CD14-positive monocyte (primary cell): Measurements from ENCODE around the gene NEBL. TPM values are rescaled to one million over a fixed set of nuclear protein-coding genes. Genes with fewer than 3 reads are reported as not detected.

Experiments
- DNase-seq, 3 donors: peaks; one replicate each; pipeline ENCODE4 v3.0.0-alpha.2; 2011 to 2022
- H2AFZ ChIP-seq: 2 replicates; pipeline ENCODE4 v1.6.0; 2012; ENCODE audit warnings: mild to moderate bottlenecking, low read depth, low read length, inconsistent platforms; ENCODE audit not compliant: insufficient read depth, poor library complexity, severe bottlenecking
- H3K27ac ChIP-seq, 2 donors: 1 replicate in 1 of 2; 2 replicates in 1 of 2; pipeline ENCODE4 v1.5.1; 2012 to 2013; ENCODE audit warnings: low read length in 2 of 2, control low read depth in 1 of 2, inconsistent platforms in 1 of 2, low read depth in 1 of 2, mild to moderate bottlenecking in 1 of 2
- H3K27me3 ChIP-seq, 2 donors: one replicate each; pipeline versions ENCODE4 v1.6.0 to v1.6.1; 2011 to 2013; ENCODE audit warnings: low read length in 2 of 2; ENCODE audit not compliant: control insufficient read depth in 2 of 2, insufficient read depth in 2 of 2
- H3K36me3 ChIP-seq, 2 donors: replicated peaks in 1 of 2; 1 replicate in 1 of 2; 2 replicates in 1 of 2; pipeline versions ENCODE4 v1.5.1 to v1.6.1; 2012 to 2013; ENCODE audit warnings: low read length in 2 of 2, control low read depth in 1 of 2, inconsistent platforms in 1 of 2, mild to moderate bottlenecking in 1 of 2; ENCODE audit not compliant: insufficient read depth in 2 of 2, control insufficient read depth in 1 of 2
- H3K4me1 ChIP-seq, 2 donors: 1 replicate in 1 of 2; 2 replicates in 1 of 2; pipeline versions ENCODE4 v1.5.1 to v1.6.1; 2012 to 2013; ENCODE audit warnings: low read length in 2 of 2, control low read depth in 1 of 2, inconsistent platforms in 1 of 2, mild to moderate bottlenecking in 1 of 2, moderate library complexity in 1 of 2; ENCODE audit not compliant: insufficient read depth in 2 of 2, control insufficient read depth in 1 of 2
- H3K4me2 ChIP-seq: replicated peaks from 2 replicates; pipeline ENCODE3; 2012; ENCODE audit warnings: low read length, moderate library complexity, mild to moderate bottlenecking; ENCODE audit not compliant: poor library complexity, severe bottlenecking; ENCODE audit errors: extremely low read depth
- H3K4me3 ChIP-seq, 3 experiments: fragments of 200-600 bp in 1 of 3; sonication (generic) in 1 of 3; replicated peaks in 1 of 3; 1 replicate in 2 of 3; 2 replicates in 1 of 3; pipeline ENCODE4 v1.5.1; 2011 to 2013; ENCODE audit warnings: low read length in 3 of 3, mild to moderate bottlenecking in 3 of 3, control low read depth in 2 of 3, low read depth in 2 of 3, inconsistent platforms in 1 of 3, moderate library complexity in 1 of 3
- H3K79me2 ChIP-seq: 2 replicates; pipeline ENCODE4 v1.6.0; 2012; ENCODE audit warnings: mild to moderate bottlenecking, control low read depth, inconsistent platforms, low read length, moderate library complexity; ENCODE audit not compliant: insufficient read depth
- H3K9ac ChIP-seq: 2 replicates; pipeline ENCODE4 v1.6.0; 2017; ENCODE audit warnings: low read length, mild to moderate bottlenecking; ENCODE audit not compliant: insufficient read depth, poor library complexity, severe bottlenecking
- H3K9me3 ChIP-seq, 2 donors: replicated peaks in 1 of 2; 1 replicate in 1 of 2; 2 replicates in 1 of 2; pipeline versions ENCODE4 v1.5.1 to v1.6.1; 2012 to 2013; ENCODE audit warnings: low read length in 2 of 2, control low read depth in 1 of 2; ENCODE audit not compliant: control insufficient read depth in 1 of 2, insufficient read depth in 1 of 2
- H4K20me1 ChIP-seq: 2 replicates; pipeline ENCODE4 v1.6.0; 2012; ENCODE audit warnings: mild to moderate bottlenecking, low read length, control low read depth, moderate library complexity; ENCODE audit not compliant: insufficient read depth
- H3K27ac Mint-ChIP-seq, 7 donors: one replicate each; pipeline ENCODE4 v1.8.0; 2020; ENCODE audit warnings: mild to moderate bottlenecking in 7 of 7, mixed read lengths in 7 of 7, moderate library complexity in 6 of 7, inconsistent platforms in 2 of 7
- H3K27me3 Mint-ChIP-seq, 3 donors: one replicate each; pipeline ENCODE4 v1.8.0; 2021 to 2022; ENCODE audit warnings: low read depth in 3 of 3, mild to moderate bottlenecking in 3 of 3, mixed read lengths in 3 of 3, moderate library complexity in 3 of 3, inconsistent platforms in 1 of 3
- H3K36me3 Mint-ChIP-seq, 2 donors: one replicate each; pipeline ENCODE4 v1.8.0; 2020; ENCODE audit warnings: mixed read lengths in 2 of 2, inconsistent platforms in 1 of 2, mild to moderate bottlenecking in 1 of 2
- H3K4me1 Mint-ChIP-seq: one replicate; pipeline ENCODE4 v1.8.0; 2020; ENCODE audit warnings: mild to moderate bottlenecking, mixed read lengths
- H3K4me3 Mint-ChIP-seq, 2 donors: one replicate each; pipeline ENCODE4 v1.8.0; 2020; ENCODE audit warnings: mild to moderate bottlenecking in 2 of 2, mixed read lengths in 2 of 2, moderate library complexity in 1 of 2
- H3K9me3 Mint-ChIP-seq, 7 donors: one replicate each; pipeline ENCODE4 v1.8.0; 2020 to 2022; ENCODE audit warnings: mixed read lengths in 7 of 7, mild to moderate bottlenecking in 6 of 7, moderate library complexity in 6 of 7, inconsistent platforms in 2 of 7
- CTCF ChIP-seq: fragments of 200-600 bp; IDR thresholded peaks from one replicate; pipeline ENCODE4 v1.8.0; 2022; ENCODE audit warnings: antibody characterized with exemption, mild to moderate bottlenecking
- WGBS: methylation state at CpG from one replicate; pipeline ENCODE4 v1.1.5; 2013; ENCODE audit warnings: missing lambda C conversion rate; ENCODE audit not compliant: insufficient coverage; 5-methylcytosine and 5-hydroxymethylcytosine counted together
- intact Hi-C, 2 donors: fragments of 100-400 bp; cut with micrococcal nuclease; formaldehyde crosslinking; loops; one replicate each; pipeline versions ENCODE4 v1.15.0 to v1.15.1; 2023
- polyA plus RNA-seq, 3 donors: library from polyadenylated mRNA; depleted of rRNA in 1 of 3; unstranded in 2 of 3; stranded (reverse) in 1 of 3; fragments of 300-500 nt in 2 of 3; fragments of >200 nt in 1 of 3; fragmentation: Illumina TruSeq in 2 of 3; gene quantifications; 1 replicate in 2 of 3; 2 replicates in 1 of 3; pipeline ENCODE4 v1.2.3, GENCODE V29; 2012 to 2021

NEBL gene
- polyA plus RNA-seq, 3 donors = 9.7 TPM; not detected in 2

GRCh38 chr10:20892796-20893195 is 4.3 kb downstream of the NEBL start:
- intact Hi-C loops = no loop called here
- H3K36me3 ChIP-seq = no peaks in the 10 kb centered on the region
- Mint-ChIP-seq H3K9me3 (peaks cover 0 to 2% (median 0%) of the 10 kb centered on the region in 7 donors), H3K4me3 (no peak overlapping the region), H3K4me1 (no peaks in the 10 kb centered on the region), H3K27ac (no peak overlapping the region), H3K36me3 (no peaks in the 10 kb centered on the region), H3K27me3 (peaks cover 0 to 4% (median 0%) of the 10 kb centered on the region in 3 donors)
- 80% methylated on average over 1 of the region's 2 CpGs for WGBS
- no peaks in the 10 kb centered on the region for H4K20me1 ChIP-seq
- no peak for DNase-seq
- H3K9ac ChIP-seq = no peak overlapping the region
- H3K4me2 ChIP-seq = no peak overlapping the region
- no peaks in the 10 kb centered on the region for H3K79me2 ChIP-seq
- no peaks in the 10 kb centered on the region for H3K27me3 ChIP-seq
- H3K4me3 ChIP-seq = no peak overlapping the region
- no peaks in the 10 kb centered on the region for H3K4me1 ChIP-seq
- H3K27ac ChIP-seq = no peak overlapping the region
- no peaks in the 10 kb centered on the region for H3K9me3 ChIP-seq
- no peak for TF ChIP-seq CTCF
- H2AFZ ChIP-seq = no peak overlapping the region

DNA sequence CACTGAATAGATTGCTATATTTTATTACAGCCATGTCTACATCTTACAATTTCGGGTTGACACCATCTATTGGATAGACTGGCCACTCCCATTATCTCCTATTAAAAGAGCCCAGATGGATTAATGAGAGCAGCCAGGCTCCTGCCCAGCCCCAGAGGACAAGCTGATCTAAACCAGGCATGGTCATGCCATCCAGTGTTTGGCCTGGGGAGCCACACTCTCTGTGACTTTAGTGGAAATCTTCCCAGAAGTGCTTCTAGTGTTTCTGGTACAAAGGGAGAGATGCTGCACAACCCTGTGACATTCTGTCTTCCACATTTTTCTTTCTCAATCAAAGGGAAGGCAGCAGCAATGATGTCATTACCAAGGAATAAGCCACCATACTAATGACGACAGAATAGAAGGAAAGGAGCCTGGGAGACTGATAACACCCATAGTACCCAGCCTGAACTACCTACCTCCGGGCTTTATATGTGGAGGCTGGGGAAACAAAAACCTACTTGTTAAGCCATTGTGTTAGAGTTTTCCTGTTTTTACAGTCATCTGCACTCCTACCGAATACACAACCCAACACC is 5.0 kb downstream of the NEBL start:
- H3K4me3 Mint-ChIP-seq = no peak overlapping the region
- Histone ChIP-seq H3K4me2 (no peak overlapping the region), H3K79me2 (no peaks in the 10 kb centered on the region), H2AFZ (no peak overlapping the region), H3K9me3 (no peaks in the 10 kb centered on the region), H3K9ac (no peak overlapping the region), H3K27ac (no peak overlapping the region), H3K36me3 (no peaks in the 10 kb centered on the region), H3K4me1 (no peaks in the 10 kb centered on the region), H4K20me1 (no peaks in the 10 kb centered on the region), H3K4me3 (no peak overlapping the region), H3K27me3 (no peaks in the 10 kb centered on the region)
- no peak for DNase-seq
- H3K27me3 Mint-ChIP-seq = peaks cover 0 to 4% (median 0%) of the 10 kb centered on the region in 3 donors
- intact Hi-C loops = no loop called here
- H3K36me3 Mint-ChIP-seq = no peaks in the 10 kb centered on the region
- WGBS = 100% methylated on average over 1 of the region's 4 CpGs
- H3K4me1 Mint-ChIP-seq = no peaks in the 10 kb centered on the region
- H3K27ac Mint-ChIP-seq = no peak overlapping the region
- no peak for TF ChIP-seq CTCF
- peaks cover 0 to 2% (median 0%) of the 10 kb centered on the region in 7 donors for H3K9me3 Mint-ChIP-seq
